HUES6 (cell line): Measurements from ENCODE around the gene MACROD2.
A peak's percentile ranks its signal among the peaks of the same experiment; 100 is the strongest.
"Not testable (repeated sequence)": the region's sequence is repeated elsewhere in the genome, so short reads cannot be mapped to it uniquely, and the experiment has no call there.

ENCODE experiments used
- H3K27ac ChIP-seq: 2 replicates; pipeline ENCODE4 v1.7.0; 2013; ENCODE audit warnings: low read depth, mild to moderate bottlenecking, low read length, inconsistent platforms
- H3K27me3 ChIP-seq: 2 replicates; pipeline ENCODE4 v1.6.1; 2013; ENCODE audit warnings: low read length; ENCODE audit not compliant: control insufficient read depth, insufficient read depth
- H3K36me3 ChIP-seq: 2 replicates; pipeline ENCODE4 v1.6.1; 2013; ENCODE audit warnings: low read length; ENCODE audit not compliant: control insufficient read depth, insufficient read depth
- H3K4me1 ChIP-seq: 2 replicates; pipeline ENCODE4 v1.6.1; 2013; ENCODE audit warnings: low read length; ENCODE audit not compliant: control insufficient read depth, insufficient read depth
- H3K4me3 ChIP-seq: 2 replicates; pipeline ENCODE4 v1.5.1; 2013; ENCODE audit warnings: low read depth, low read length
- H3K9ac ChIP-seq: one replicate; pipeline ENCODE4 v1.6.1; 2013; ENCODE audit warnings: mild to moderate bottlenecking, low read length
- H3K9me3 ChIP-seq: 2 replicates; pipeline ENCODE4 v1.6.1; 2013; ENCODE audit warnings: low read depth, low read length; ENCODE audit not compliant: control insufficient read depth, insufficient read depth

Gene MACROD2

GRCh38 chr20:14919501-14920081 lies 924.3 kb downstream of the MACROD2 start:
- Histone ChIP-seq H3K4me1 (peaks cover 18% of the 10 kb centered on the region), H3K27ac (0 out of 2 replicates have a peak overlapping the region, but pooled peaks have one; percentile 0), H3K27me3 (no peaks in the 10 kb centered on the region), H3K36me3 (no peaks in the 10 kb centered on the region), H3K9me3 (no peaks in the 10 kb centered on the region), H3K4me3 (peak overlapping the region; percentile 44), H3K9ac (no peak overlapping the region)

- H3K27me3 ChIP-seq: no peaks in the 10 kb centered on the region
- H3K9me3 ChIP-seq: no peaks in the 10 kb centered on the region
- H3K36me3 ChIP-seq: no peaks in the 10 kb centered on the region
- H3K4me3 ChIP-seq: no peak overlapping the region
- peaks cover 18% of the 10 kb centered on the region for H3K4me1 ChIP-seq
- no peak overlapping the region for H3K27ac ChIP-seq
- H3K9ac ChIP-seq: no peak overlapping the region
Measured at GRCh38 chr20:14921513-14921912, 926.2 kb downstream of the MACROD2 start.

DNA sequence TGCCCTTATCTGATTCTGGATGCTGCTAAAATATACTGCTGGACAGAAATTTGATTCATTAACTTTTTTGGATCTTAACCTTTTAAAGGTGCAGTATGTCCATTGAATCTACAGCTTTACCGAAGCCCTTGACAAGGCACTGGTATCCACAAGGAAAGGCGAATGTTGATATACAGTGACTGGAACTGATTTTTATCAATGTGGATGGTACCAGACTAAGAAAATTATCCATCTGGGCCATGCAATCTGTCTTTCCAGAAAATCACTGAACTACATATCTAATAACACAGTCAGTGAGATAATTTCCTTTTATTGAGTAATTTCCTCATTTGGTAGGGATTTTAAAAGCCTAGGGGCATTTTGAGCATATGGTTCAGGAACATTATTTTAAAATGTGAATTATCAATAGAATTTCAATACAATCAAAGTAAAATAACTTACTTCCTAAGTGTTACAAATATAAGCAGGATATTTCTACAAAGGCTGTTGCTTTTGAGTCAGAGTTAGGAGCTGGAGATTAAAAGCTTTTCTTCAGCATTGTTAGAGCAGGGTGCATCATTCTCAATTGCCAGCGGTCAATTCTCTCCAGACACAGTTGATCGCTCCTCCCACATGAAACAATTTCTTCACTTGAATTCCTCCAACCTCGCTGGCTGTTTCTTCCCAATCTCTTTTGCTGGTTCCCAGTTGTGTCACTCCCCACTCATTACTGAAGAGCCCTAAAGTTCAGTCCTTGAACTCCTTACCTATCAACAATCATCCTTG lies 927.4 kb downstream of the MACROD2 start:
- peaks cover 18% of the 10 kb centered on the region for H3K4me1 ChIP-seq
- no peaks in the 10 kb centered on the region for H3K9me3 ChIP-seq
- H3K4me3 ChIP-seq: no peak overlapping the region
- H3K9ac ChIP-seq: no peak overlapping the region
- no peaks in the 10 kb centered on the region for H3K27me3 ChIP-seq
- H3K27ac ChIP-seq: no peak overlapping the region
- H3K36me3 ChIP-seq: no peaks in the 10 kb centered on the region

GRCh38 chr20:14924433-14924832 lies 929.1 kb downstream of the MACROD2 start:
- Histone ChIP-seq H3K27ac (no peak overlapping the region), H3K27me3 (no peaks in the 10 kb centered on the region), H3K4me1 (peaks cover 11% of the 10 kb centered on the region), H3K4me3 (no peak overlapping the region), H3K9ac (no peak overlapping the region), H3K9me3 (no peaks in the 10 kb centered on the region), H3K36me3 (no peaks in the 10 kb centered on the region)

- Histone ChIP-seq H3K9me3 (no peaks in the 10 kb centered on the region), H3K27me3 (no peaks in the 10 kb centered on the region), H3K36me3 (no peaks in the 10 kb centered on the region), H3K27ac (no peak overlapping the region), H3K9ac (no peak overlapping the region), H3K4me1 (peaks cover 2% of the 10 kb centered on the region; the same call in 1 of the 2 replicates), H3K4me3 (no peak overlapping the region)
Measured at GRCh38 chr20:14925300-14925699, 930.0 kb downstream of the MACROD2 start.

- H3K27me3 ChIP-seq, H3K36me3 ChIP-seq, H3K9ac ChIP-seq, H3K4me1 ChIP-seq, H3K27ac ChIP-seq, H3K4me3 ChIP-seq, H3K9me3 ChIP-seq: not testable (repeated sequence)
Measured at GRCh38 chr20:14926436-14926835, 931.1 kb downstream of the MACROD2 start.

DNA sequence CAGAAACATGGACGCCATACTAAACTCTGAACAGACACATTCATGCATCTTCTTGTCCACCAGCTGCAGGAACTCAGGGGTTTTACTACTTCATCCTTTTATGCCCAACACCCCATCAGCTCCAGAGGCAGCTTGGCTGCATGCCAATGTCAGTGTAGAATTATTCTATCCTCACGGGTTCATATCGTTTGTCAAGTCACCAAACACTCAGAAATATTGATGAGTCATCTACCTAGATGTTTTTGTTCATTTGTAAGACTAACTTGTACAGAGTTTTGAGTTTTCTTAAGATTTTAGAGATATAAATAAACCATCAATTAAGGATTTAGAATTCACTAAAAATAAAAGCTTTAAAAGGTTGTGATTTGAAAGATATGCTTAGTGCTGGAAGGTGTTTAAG lies 932.8 kb downstream of the MACROD2 start:
- Histone ChIP-seq H3K4me3 (no peak overlapping the region), H3K27ac (no peak overlapping the region), H3K9me3 (no peaks in the 10 kb centered on the region), H3K9ac (no peak overlapping the region), H3K4me1 (no peaks in the 10 kb centered on the region; the same call in 1 of the 2 replicates), H3K27me3 (no peaks in the 10 kb centered on the region), H3K36me3 (no peaks in the 10 kb centered on the region)

DNA sequence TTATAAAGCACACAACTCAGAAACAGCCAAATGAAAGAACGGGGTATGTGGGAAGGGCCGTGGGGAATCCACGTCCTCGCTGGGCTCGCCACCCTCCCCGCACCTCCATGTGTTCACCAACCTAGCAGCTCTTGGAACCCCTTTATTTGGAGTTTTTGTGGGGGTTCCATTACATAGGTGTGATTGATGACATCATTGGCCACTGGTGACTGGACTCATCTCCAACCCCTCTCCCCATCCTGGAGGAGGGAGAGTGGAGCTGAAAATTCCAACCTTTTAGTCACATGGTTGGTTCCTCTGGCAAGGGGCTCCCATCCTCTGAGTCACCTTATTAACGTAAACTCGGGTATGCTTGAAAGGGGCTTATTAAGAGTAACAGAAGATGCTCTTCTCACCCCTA lies 934.1 kb downstream of the MACROD2 start:
- Histone ChIP-seq H3K27ac (no peak overlapping the region), H3K4me1 (no peaks in the 10 kb centered on the region), H3K9ac (no peak overlapping the region), H3K9me3 (no peaks in the 10 kb centered on the region), H3K4me3 (no peak overlapping the region), H3K36me3 (no peaks in the 10 kb centered on the region), H3K27me3 (no peaks in the 10 kb centered on the region)

DNA sequence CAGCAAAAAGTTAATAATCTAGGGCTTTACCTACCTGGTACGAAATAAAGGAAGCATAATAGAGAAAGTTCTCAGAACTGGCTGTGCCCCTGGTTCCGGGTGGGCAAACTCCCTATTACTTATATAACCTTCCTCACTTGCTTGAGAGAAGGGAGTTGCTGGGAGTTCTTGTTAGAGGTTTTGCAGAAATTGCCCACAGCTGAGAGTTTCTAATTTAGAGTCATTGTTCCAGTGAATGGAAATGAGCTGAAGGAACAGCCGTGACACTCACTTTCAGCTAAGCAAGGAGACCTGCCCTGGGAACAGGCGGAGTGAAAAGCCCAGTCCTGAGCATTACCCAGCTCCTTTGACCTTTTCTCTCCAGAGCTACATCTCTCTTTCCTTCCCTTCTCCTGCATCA lies 936.7 kb downstream of the MACROD2 start:
- Histone ChIP-seq H3K4me1 (no peaks in the 10 kb centered on the region), H3K27me3 (no peaks in the 10 kb centered on the region), H3K9me3 (no peaks in the 10 kb centered on the region), H3K36me3 (no peaks in the 10 kb centered on the region), H3K9ac (no peak overlapping the region), H3K27ac (no peak overlapping the region), H3K4me3 (no peak overlapping the region)

GRCh38 chr20:14935285-14935684 lies 940.0 kb downstream of the MACROD2 start:
- Histone ChIP-seq H3K4me1 (no peaks in the 10 kb centered on the region), H3K27ac (no peak overlapping the region), H3K9ac (no peak overlapping the region), H3K27me3 (no peaks in the 10 kb centered on the region), H3K4me3 (no peak overlapping the region), H3K9me3 (peaks cover 6% of the 10 kb centered on the region), H3K36me3 (no peaks in the 10 kb centered on the region)

DNA sequence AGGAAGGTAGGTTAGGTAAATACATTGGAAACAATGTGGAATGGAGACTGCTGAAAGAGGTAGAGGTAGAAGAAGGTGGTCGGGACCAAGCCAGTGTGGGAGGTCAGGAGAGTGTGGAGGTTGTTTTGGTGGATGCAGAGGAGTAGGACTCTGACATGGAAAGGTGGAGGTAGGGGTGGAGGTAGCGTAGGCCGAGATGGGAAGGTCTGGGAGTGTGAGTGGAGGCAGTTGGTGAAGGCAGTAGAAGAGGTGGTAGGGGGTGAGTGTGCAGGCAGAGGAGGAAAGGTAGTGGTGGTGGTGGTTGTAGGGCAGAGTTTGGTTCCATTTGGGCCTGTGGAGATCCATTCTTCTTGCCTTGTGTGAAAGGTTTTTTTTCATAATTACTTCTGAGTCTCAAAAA lies 941.7 kb downstream of the MACROD2 start:
- Histone ChIP-seq H3K27ac (no peak overlapping the region), H3K9ac (no peak overlapping the region), H3K27me3 (no peaks in the 10 kb centered on the region), H3K4me1 (no peaks in the 10 kb centered on the region), H3K4me3 (no peak overlapping the region), H3K9me3 (peaks cover 10% of the 10 kb centered on the region), H3K36me3 (no peaks in the 10 kb centered on the region)
